GM19043 (cell line): ENCODE results near the gene CYFIP2.

ENCODE experiments used
- ATAC-seq: cut with Tn5 transposase; IDR thresholded peaks from one replicate; pipeline ENCODE4 v1.9.1; 2021; ENCODE audit warnings: low read depth; ENCODE audit not compliant: unreplicated experiment

CYFIP2 gene

GRCh38 chr5:157352756-157353340 lies 86.9 kb downstream of the CYFIP2 start:
- no peak for ATAC-seq

GRCh38 chr5:157354800-157355199 lies 88.9 kb downstream of the CYFIP2 start:
- ATAC-seq, result no peak

- no peak for ATAC-seq
Observed at GRCh38 chr5:157356576-157356975, 90.7 kb downstream of the CYFIP2 start.

GRCh38 chr5:157357823-157358222 lies 91.9 kb downstream of the CYFIP2 start:
- no peak for ATAC-seq

- ATAC-seq, result no peak
Observed at GRCh38 chr5:157358871-157359270, 92.9 kb downstream of the CYFIP2 start.

GRCh38 chr5:157359356-157360055 lies 93.6 kb downstream of the CYFIP2 start:
- no peak for ATAC-seq

GRCh38 chr5:157362012-157362411 lies 96.1 kb downstream of the CYFIP2 start:
- no peak for ATAC-seq

GRCh38 chr5:157362502-157362901 lies 96.6 kb downstream of the CYFIP2 start:
- no peak for ATAC-seq

- ATAC-seq, result no peak
Observed at GRCh38 chr5:157362982-157363381, 97.1 kb downstream of the CYFIP2 start.

- ATAC-seq, result no peak
Observed at GRCh38 chr5:157365732-157366131, 99.8 kb downstream of the CYFIP2 start.

GRCh38 chr5:157366741-157367674 lies 101.1 kb downstream of the CYFIP2 start:
- ATAC-seq, result no peak

GRCh38 chr5:157369507-157369906 lies 103.6 kb downstream of the CYFIP2 start:
- no peak for ATAC-seq

GRCh38 chr5:157370967-157371366 lies 105.0 kb downstream of the CYFIP2 start:
- no peak for ATAC-seq

- no peak for ATAC-seq
Observed at GRCh38 chr5:157371655-157372471, 105.9 kb downstream of the CYFIP2 start.

- no peak for ATAC-seq
Observed at GRCh38 chr5:157372472-157372822, 106.5 kb downstream of the CYFIP2 start.

- no peak for ATAC-seq
Observed at GRCh38 chr5:157378509-157378908, 112.6 kb downstream of the CYFIP2 start.

GRCh38 chr5:157379983-157380382 lies 114.1 kb downstream of the CYFIP2 start:
- no peak for ATAC-seq

GRCh38 chr5:157381746-157382145 lies 115.8 kb downstream of the CYFIP2 start:
- ATAC-seq, result no peak

GRCh38 chr5:157382996-157383800 lies 117.3 kb downstream of the CYFIP2 start:
- ATAC-seq, result no peak
